WTC11 (cell line): ENCODE data around the gene SBK1.

Experiments
- CREB1 ChIP-seq: sonication (generic); formaldehyde crosslinking; IDR thresholded peaks from 2 replicates; pipeline ENCODE4 v1.8.0; 2023; ENCODE audit warnings: mild to moderate bottlenecking, missing genetic modification reagents
- ELF4 ChIP-seq: sonication (generic); formaldehyde crosslinking; IDR thresholded peaks from 2 replicates; pipeline ENCODE4 v1.8.1; 2022; ENCODE audit warnings: low read depth, mild to moderate bottlenecking, moderate library complexity, missing genetic modification reagents
- EMX1 ChIP-seq: fragments of 250-450 bp; sonication (Bioruptor Pico); IDR thresholded peaks from 2 replicates; pipeline ENCODE4 v1.8.0; 2021; ENCODE audit warnings: mild to moderate bottlenecking
- ESRRA ChIP-seq: sonication (generic); formaldehyde crosslinking; IDR thresholded peaks from 2 replicates; pipeline ENCODE4 v1.8.1; 2022; ENCODE audit warnings: mild to moderate bottlenecking, missing genetic modification reagents, borderline replicate concordance
- TCF7 ChIP-seq: sonication (generic); formaldehyde crosslinking; IDR thresholded peaks from 2 replicates; pipeline ENCODE4 v1.8.0; 2022; ENCODE audit warnings: mild to moderate bottlenecking, low read depth, missing genetic modification reagents, moderate library complexity
- TP53 ChIP-seq: sonication (generic); formaldehyde crosslinking; IDR thresholded peaks from 2 replicates; pipeline ENCODE4 v1.8.1; 2023; ENCODE audit warnings: mild to moderate bottlenecking, missing genetic modification reagents
- TF ChIP-seq, protein P1 (sequence below): sonication (generic); formaldehyde crosslinking; IDR thresholded peaks from 2 replicates; pipeline ENCODE4 v1.8.0; 2022; ENCODE audit warnings: mild to moderate bottlenecking, missing genetic modification reagents
- TF ChIP-seq, protein P2 (sequence below): sonication (generic); formaldehyde crosslinking; IDR thresholded peaks from 2 replicates; pipeline ENCODE4 v1.8.0; 2022; ENCODE audit warnings: mild to moderate bottlenecking, missing genetic modification reagents
- TF ChIP-seq, protein P3 (sequence below): sonication (generic); formaldehyde crosslinking; IDR thresholded peaks from 2 replicates; pipeline ENCODE4 v1.8.1; 2023; ENCODE audit warnings: mild to moderate bottlenecking, missing genetic modification reagents, moderate library complexity
- TF ChIP-seq, protein P4 (sequence below): fragments of 200-600 bp; IDR thresholded peaks from 2 replicates; pipeline ENCODE4 v1.8.0; 2022; ENCODE audit warnings: antibody characterized with exemption
- TF ChIP-seq, protein P5 (sequence below): sonication (generic); formaldehyde crosslinking; IDR thresholded peaks from 2 replicates; pipeline ENCODE4 v1.8.0; 2022; ENCODE audit warnings: missing genetic modification reagents
- TF ChIP-seq, protein P6 (sequence below): sonication (generic); formaldehyde crosslinking; IDR thresholded peaks from 2 replicates; pipeline ENCODE4 v1.8.1; 2023; ENCODE audit warnings: mild to moderate bottlenecking, moderate library complexity, missing genetic modification reagents

DNA sequence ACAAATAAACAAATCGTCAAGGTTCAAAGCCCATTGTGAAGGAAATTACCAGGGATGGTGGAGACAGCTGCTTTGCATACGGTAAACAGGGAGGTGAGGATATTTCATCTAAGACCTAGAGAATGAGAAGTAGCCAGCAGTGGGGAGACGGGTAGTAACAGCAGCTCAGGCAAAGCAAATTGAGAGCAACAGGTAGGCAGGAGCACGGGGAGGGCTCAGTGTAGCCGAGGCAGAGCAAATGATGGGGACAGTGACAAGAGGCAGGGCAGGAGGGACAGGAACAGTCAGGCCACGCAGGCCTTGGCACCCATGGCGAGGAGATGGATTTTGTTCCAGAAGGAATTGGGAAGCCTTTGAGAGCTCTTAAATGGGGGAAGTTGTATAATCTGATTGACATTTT, 29.0 kb upstream of the SBK1 start:
- TF ChIP-seq ESRRA, result no peak
- TF ChIP-seq, protein P1, sequence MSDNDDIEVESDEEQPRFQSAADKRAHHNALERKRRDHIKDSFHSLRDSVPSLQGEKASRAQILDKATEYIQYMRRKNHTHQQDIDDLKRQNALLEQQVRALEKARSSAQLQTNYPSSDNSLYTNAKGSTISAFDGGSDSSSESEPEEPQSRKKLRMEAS (CRISPR knock-in tag), result no peak
- TF ChIP-seq, protein P2, sequence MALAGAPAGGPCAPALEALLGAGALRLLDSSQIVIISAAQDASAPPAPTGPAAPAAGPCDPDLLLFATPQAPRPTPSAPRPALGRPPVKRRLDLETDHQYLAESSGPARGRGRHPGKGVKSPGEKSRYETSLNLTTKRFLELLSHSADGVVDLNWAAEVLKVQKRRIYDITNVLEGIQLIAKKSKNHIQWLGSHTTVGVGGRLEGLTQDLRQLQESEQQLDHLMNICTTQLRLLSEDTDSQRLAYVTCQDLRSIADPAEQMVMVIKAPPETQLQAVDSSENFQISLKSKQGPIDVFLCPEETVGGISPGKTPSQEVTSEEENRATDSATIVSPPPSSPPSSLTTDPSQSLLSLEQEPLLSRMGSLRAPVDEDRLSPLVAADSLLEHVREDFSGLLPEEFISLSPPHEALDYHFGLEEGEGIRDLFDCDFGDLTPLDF (CRISPR knock-in tag), result no peak
- TF ChIP-seq, protein P3, sequence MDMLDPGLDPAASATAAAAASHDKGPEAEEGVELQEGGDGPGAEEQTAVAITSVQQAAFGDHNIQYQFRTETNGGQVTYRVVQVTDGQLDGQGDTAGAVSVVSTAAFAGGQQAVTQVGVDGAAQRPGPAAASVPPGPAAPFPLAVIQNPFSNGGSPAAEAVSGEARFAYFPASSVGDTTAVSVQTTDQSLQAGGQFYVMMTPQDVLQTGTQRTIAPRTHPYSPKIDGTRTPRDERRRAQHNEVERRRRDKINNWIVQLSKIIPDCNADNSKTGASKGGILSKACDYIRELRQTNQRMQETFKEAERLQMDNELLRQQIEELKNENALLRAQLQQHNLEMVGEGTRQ (CRISPR knock-in tag), result no peak
- TF ChIP-seq TP53 (CRISPR knock-in tag), result no peak
- TF ChIP-seq, protein P4, sequence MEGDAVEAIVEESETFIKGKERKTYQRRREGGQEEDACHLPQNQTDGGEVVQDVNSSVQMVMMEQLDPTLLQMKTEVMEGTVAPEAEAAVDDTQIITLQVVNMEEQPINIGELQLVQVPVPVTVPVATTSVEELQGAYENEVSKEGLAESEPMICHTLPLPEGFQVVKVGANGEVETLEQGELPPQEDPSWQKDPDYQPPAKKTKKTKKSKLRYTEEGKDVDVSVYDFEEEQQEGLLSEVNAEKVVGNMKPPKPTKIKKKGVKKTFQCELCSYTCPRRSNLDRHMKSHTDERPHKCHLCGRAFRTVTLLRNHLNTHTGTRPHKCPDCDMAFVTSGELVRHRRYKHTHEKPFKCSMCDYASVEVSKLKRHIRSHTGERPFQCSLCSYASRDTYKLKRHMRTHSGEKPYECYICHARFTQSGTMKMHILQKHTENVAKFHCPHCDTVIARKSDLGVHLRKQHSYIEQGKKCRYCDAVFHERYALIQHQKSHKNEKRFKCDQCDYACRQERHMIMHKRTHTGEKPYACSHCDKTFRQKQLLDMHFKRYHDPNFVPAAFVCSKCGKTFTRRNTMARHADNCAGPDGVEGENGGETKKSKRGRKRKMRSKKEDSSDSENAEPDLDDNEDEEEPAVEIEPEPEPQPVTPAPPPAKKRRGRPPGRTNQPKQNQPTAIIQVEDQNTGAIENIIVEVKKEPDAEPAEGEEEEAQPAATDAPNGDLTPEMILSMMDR, result no peak
- TF ChIP-seq CREB1 (CRISPR knock-in tag), result no peak
- no peak for TF ChIP-seq ELF4 (CRISPR knock-in tag)
- TF ChIP-seq, protein P5, sequence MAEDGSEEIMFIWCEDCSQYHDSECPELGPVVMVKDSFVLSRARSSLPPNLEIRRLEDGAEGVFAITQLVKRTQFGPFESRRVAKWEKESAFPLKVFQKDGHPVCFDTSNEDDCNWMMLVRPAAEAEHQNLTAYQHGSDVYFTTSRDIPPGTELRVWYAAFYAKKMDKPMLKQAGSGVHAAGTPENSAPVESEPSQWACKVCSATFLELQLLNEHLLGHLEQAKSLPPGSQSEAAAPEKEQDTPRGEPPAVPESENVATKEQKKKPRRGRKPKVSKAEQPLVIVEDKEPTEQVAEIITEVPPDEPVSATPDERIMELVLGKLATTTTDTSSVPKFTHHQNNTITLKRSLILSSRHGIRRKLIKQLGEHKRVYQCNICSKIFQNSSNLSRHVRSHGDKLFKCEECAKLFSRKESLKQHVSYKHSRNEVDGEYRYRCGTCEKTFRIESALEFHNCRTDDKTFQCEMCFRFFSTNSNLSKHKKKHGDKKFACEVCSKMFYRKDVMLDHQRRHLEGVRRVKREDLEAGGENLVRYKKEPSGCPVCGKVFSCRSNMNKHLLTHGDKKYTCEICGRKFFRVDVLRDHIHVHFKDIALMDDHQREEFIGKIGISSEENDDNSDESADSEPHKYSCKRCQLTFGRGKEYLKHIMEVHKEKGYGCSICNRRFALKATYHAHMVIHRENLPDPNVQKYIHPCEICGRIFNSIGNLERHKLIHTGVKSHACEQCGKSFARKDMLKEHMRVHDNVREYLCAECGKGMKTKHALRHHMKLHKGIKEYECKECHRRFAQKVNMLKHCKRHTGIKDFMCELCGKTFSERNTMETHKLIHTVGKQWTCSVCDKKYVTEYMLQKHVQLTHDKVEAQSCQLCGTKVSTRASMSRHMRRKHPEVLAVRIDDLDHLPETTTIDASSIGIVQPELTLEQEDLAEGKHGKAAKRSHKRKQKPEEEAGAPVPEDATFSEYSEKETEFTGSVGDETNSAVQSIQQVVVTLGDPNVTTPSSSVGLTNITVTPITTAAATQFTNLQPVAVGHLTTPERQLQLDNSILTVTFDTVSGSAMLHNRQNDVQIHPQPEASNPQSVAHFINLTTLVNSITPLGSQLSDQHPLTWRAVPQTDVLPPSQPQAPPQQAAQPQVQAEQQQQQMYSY (CRISPR knock-in tag), result no peak
- TF ChIP-seq TCF7 (CRISPR knock-in tag), result no peak
- no peak for TF ChIP-seq EMX1 (CRISPR knock-in tag)
- TF ChIP-seq, protein P6, sequence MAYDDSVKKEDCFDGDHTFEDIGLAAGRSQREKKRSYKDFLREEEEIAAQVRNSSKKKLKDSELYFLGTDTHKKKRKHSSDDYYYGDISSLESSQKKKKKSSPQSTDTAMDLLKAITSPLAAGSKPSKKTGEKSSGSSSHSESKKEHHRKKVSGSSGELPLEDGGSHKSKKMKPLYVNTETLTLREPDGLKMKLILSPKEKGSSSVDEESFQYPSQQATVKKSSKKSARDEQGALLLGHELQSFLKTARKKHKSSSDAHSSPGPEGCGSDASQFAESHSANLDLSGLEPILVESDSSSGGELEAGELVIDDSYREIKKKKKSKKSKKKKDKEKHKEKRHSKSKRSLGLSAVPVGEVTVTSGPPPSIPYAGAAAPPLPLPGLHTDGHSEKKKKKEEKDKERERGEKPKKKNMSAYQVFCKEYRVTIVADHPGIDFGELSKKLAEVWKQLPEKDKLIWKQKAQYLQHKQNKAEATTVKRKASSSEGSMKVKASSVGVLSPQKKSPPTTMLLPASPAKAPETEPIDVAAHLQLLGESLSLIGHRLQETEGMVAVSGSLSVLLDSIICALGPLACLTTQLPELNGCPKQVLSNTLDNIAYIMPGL (CRISPR knock-in tag), result no peak
